GM12878 (cell line): ENCODE measurements around the gene SHANK1. TPM values are rescaled to one million over a fixed set of nuclear protein-coding genes. Genes with fewer than 3 reads are reported as not detected.

Source experiments
- ATAC-seq: fragments of 200-7000 bp; cut with Tn5 transposase; 3 replicates; pipeline ENCODE4 v1.9.1; 2020; ENCODE audit warnings: mild to moderate bottlenecking, moderate library complexity
- BruUV-seq: library from RNA; stranded (reverse); fragments of 400-500 nt; replicated peaks from 2 replicates; lab custom pipeline; 2021; lab: Mats Ljungman, UMichigan
- CTCF ChIA-PET: fragments of 300-600 bp; sonication (Branson Sonifier 250); formaldehyde crosslinking; extraction: SDS; loops from one replicate; lab custom pipeline; 2021; ENCODE audit warnings: inconsistent platforms; lab: Yijun Ruan, JAX
- POLR2A ChIA-PET: fragments of 350-600 bp; formaldehyde crosslinking; extraction: SDS; loops from one replicate; lab custom pipeline; 2021; ENCODE audit warnings: inconsistent platforms; lab: Charles Lee
- RAD21 ChIA-PET: fragments of 300-600 bp; sonication (Branson Sonifier 250); formaldehyde crosslinking; loops from one replicate; lab custom pipeline; 2023; ENCODE audit warnings: antibody characterized with exemption; ENCODE audit not compliant: unreplicated experiment; lab: Charles Lee
- SMC1A ChIA-PET: fragments of 300-600 bp; sonication (Branson Sonifier 250); formaldehyde crosslinking; loops from one replicate; lab custom pipeline; 2023; ENCODE audit not compliant: unreplicated experiment, uncharacterized antibody; lab: Charles Lee
- DNase-seq: peaks from one replicate; pipeline ENCODE4 v3.0.0-alpha.2; 2011; ENCODE audit warnings: low read depth, low spot score
- FAIRE-seq: peaks from 3 replicates; lab custom pipeline; 2011; peaks lifted over from hg19 to GRCh38; lab: Jason Lieb, UNC
- H2AFZ ChIP-seq: 2 replicates; pipeline ENCODE4 v1.6.0; 2011; ENCODE audit warnings: low read depth, low read length, control low read depth; ENCODE audit not compliant: control insufficient read depth
- H3K27ac ChIP-seq: 2 replicates; pipeline ENCODE4 v1.5.1; 2011; ENCODE audit warnings: control low read depth; ENCODE audit not compliant: control insufficient read depth, insufficient read depth
- H3K27me3 ChIP-seq, 2 experiments: replicated peaks in 1 of 2; 2 replicates each; pipeline versions ENCODE4 v1.6.0 to v1.6.1; 2011; ENCODE audit warnings: low read length in 1 of 2; ENCODE audit not compliant: control insufficient read depth in 2 of 2, insufficient read depth in 2 of 2
- H3K36me3 ChIP-seq, 2 experiments: 2 replicates each; pipeline ENCODE4 v1.5.1; 2011; ENCODE audit warnings: low read length in 1 of 2; ENCODE audit not compliant: control insufficient read depth in 2 of 2, insufficient read depth in 2 of 2
- H3K4me1 ChIP-seq: 2 replicates; pipeline ENCODE4 v1.6.1; 2011; ENCODE audit warnings: mild to moderate bottlenecking, low read length, moderate library complexity, mixed read lengths; ENCODE audit not compliant: control insufficient read depth, insufficient read depth
- H3K4me2 ChIP-seq: 2 replicates; pipeline ENCODE4 v1.6.0; 2011; ENCODE audit warnings: control low read depth; ENCODE audit not compliant: control insufficient read depth, insufficient read depth
- H3K4me3 ChIP-seq: fragments of 200-600 bp; sonication (generic); 2 replicates; pipeline ENCODE4 v1.5.1; 2016
- H3K79me2 ChIP-seq: 2 replicates; pipeline ENCODE4 v1.6.0; 2011; ENCODE audit warnings: low read length; ENCODE audit not compliant: control insufficient read depth, insufficient read depth
- H3K9ac ChIP-seq: 2 replicates; pipeline ENCODE4 v1.8.0; 2011; ENCODE audit warnings: low read length, control low read depth, mixed read lengths; ENCODE audit not compliant: control insufficient read depth, insufficient read depth
- H3K9me3 ChIP-seq: replicated peaks from 3 replicates; pipeline ENCODE4 v1.5.1; 2011; ENCODE audit warnings: mild to moderate bottlenecking, low read length; ENCODE audit not compliant: control insufficient read depth, insufficient read depth
- H4K20me1 ChIP-seq: 2 replicates; pipeline ENCODE4 v1.6.0; 2011; ENCODE audit not compliant: control insufficient read depth, insufficient read depth
- ATF7 ChIP-seq: fragments of 450-650 bp; IDR thresholded peaks from 2 replicates; pipeline ENCODE4 v1.6.1; 2016; ENCODE audit warnings: low read depth, mild to moderate bottlenecking
- CBFB ChIP-seq: IDR thresholded peaks from 2 replicates; pipeline ENCODE4 v1.6.1; 2016; ENCODE audit warnings: antibody characterized with exemption, low read depth
- CBX5 ChIP-seq: sonication (generic); IDR thresholded peaks from 2 replicates; pipeline ENCODE4 v1.6.1; 2016; ENCODE audit warnings: low read depth, moderate library complexity, mild to moderate bottlenecking, inconsistent platforms
- CHD2 ChIP-seq: IDR thresholded peaks from 2 replicates; pipeline ENCODE4 v1.6.1; 2011; ENCODE audit warnings: low read depth, low read length, improper control_type of control experiment, borderline replicate concordance
- ESRRA ChIP-seq: IDR thresholded peaks from 2 replicates; pipeline ENCODE4 v1.6.1; 2012; ENCODE audit warnings: mild to moderate bottlenecking, low read length, improper control_type of control experiment
- GATAD2B ChIP-seq: fragments of 450-650 bp; conservative IDR thresholded peaks from 2 replicates; pipeline ENCODE4 v1.6.1; 2017; ENCODE audit warnings: low read depth, mild to moderate bottlenecking, moderate library complexity
- HCFC1 ChIP-seq: fragments of 150-350 bp; IDR thresholded peaks from 2 replicates; pipeline ENCODE4 v1.6.1; 2014; ENCODE audit warnings: low read length
- IKZF1 ChIP-seq: fragments of 450-650 bp; conservative IDR thresholded peaks from 2 replicates; pipeline ENCODE4 v1.6.1; 2017; ENCODE audit warnings: antibody characterized with exemption, mild to moderate bottlenecking
- MTA2 ChIP-seq: fragments of 450-650 bp; IDR thresholded peaks from 2 replicates; pipeline ENCODE4 v1.6.1; 2016; ENCODE audit warnings: low read depth, mild to moderate bottlenecking, moderate library complexity
- NFYA ChIP-seq: IDR thresholded peaks from 2 replicates; pipeline ENCODE4 v1.6.1; 2011; ENCODE audit warnings: low read depth, mild to moderate bottlenecking, low read length, improper control_type of control experiment, borderline replicate concordance
- POLR2A ChIP-seq: IDR thresholded peaks from 2 replicates; pipeline ENCODE4 v1.6.1; 2011; ENCODE audit warnings: low read depth, mild to moderate bottlenecking, low read length
- RELA ChIP-seq: fragments of 450-650 bp; IDR thresholded peaks from 2 replicates; pipeline ENCODE4 v1.8.0; 2014; ENCODE audit warnings: borderline replicate concordance; ENCODE audit not compliant: partially characterized antibody
- SMC3 ChIP-seq: IDR thresholded peaks from 2 replicates; pipeline ENCODE4 v1.6.1; 2011; ENCODE audit warnings: low read length, improper control_type of control experiment, borderline replicate concordance
- SP1 ChIP-seq: IDR thresholded peaks from one replicate; pipeline ENCODE4 v1.6.1; 2011; ENCODE audit warnings: low read depth, low read length
- WGBS: methylation state at CpG from one replicate; pipeline ENCODE4 v1.1.6; 2016; ENCODE audit warnings: low lambda C conversion rate; ENCODE audit not compliant: insufficient replicate concordance, insufficient coverage; ENCODE audit errors: missing lambda C conversion rate; 5-methylcytosine and 5-hydroxymethylcytosine counted together
- in situ Hi-C: fragments of 300-500 bp; cut with MboI; formaldehyde crosslinking; loops from 9 replicates; pipeline ENCODE4 v1.14.3; 2018; ENCODE audit warnings: mixed read lengths
- intact Hi-C: fragments of 100-400 bp; cut with micrococcal nuclease; formaldehyde crosslinking; loops from one replicate; pipeline ENCODE4 v1.14.2; 2022; ENCODE audit not compliant: unreplicated experiment
- polyA plus RNA-seq, 11 experiments: library from polyadenylated mRNA; depleted of rRNA in 4 of 11; unstranded in 6 of 11; stranded (reverse) in 5 of 11; fragments of >200 nt; fragmentation: Nextera tagmentation in 4 of 11; fragmentation: Illumina TruSeq in 1 of 11; extraction: Ambion mirVana in 4 of 11; extraction: Trizol in 1 of 11; gene quantifications; 1 replicate in 1 of 11; 2 replicates in 10 of 11; pipeline versions ENCODE4 v1.2.1 to v1.2.3, GENCODE V29; 2011 to 2016; ENCODE audit warnings: inconsistent platforms in 2 of 11, missing spikeins in 2 of 11, low read depth in 1 of 11
- total RNA-seq, 4 experiments: library from RNA; depleted of rRNA in 3 of 4; stranded (reverse); fragments of >200 nt in 3 of 4; fragmentation: Illumina TruSeq in 1 of 4; extraction: Trizol in 1 of 4; gene quantifications; 2 replicates each; pipeline versions ENCODE4 v1.2.1 to v1.2.3, GENCODE V29; 2013 to 2021
- TF ChIP-seq, protein P1 (sequence below): IDR thresholded peaks from 2 replicates; pipeline ENCODE4 v1.6.1; 2012; ENCODE audit warnings: low read depth, low read length, improper control_type of control experiment
- TF ChIP-seq, protein P2 (sequence below): IDR thresholded peaks from 2 replicates; pipeline ENCODE4 v1.6.1; 2011; ENCODE audit warnings: borderline replicate concordance, low read depth, mild to moderate bottlenecking, moderate library complexity, low read length; ENCODE audit not compliant: insufficient read depth, poor library complexity, severe bottlenecking
- TF ChIP-seq, protein P3 (sequence below): IDR thresholded peaks from 2 replicates; pipeline ENCODE4 v1.6.1; 2011; ENCODE audit warnings: borderline replicate concordance, low read depth, mild to moderate bottlenecking, moderate library complexity, mixed read lengths, low read length; ENCODE audit not compliant: insufficient read depth; ENCODE audit errors: extremely low read length
- TF ChIP-seq, protein P4 (sequence below): fragments of 450-650 bp; IDR thresholded peaks from 2 replicates; pipeline ENCODE4 v1.6.1; 2017; ENCODE audit warnings: mild to moderate bottlenecking
- TF ChIP-seq, protein P5 (sequence below): IDR thresholded peaks from 2 replicates; pipeline ENCODE4 v1.6.1; 2012; ENCODE audit warnings: low read depth, low read length, improper control_type of control experiment

SHANK1 gene
- total and polyA plus RNA-seq, 10 of the 15 experiments (the other 5 are each of a cell fraction or from before 2014, with no cell fraction given) = not detected

DNA sequence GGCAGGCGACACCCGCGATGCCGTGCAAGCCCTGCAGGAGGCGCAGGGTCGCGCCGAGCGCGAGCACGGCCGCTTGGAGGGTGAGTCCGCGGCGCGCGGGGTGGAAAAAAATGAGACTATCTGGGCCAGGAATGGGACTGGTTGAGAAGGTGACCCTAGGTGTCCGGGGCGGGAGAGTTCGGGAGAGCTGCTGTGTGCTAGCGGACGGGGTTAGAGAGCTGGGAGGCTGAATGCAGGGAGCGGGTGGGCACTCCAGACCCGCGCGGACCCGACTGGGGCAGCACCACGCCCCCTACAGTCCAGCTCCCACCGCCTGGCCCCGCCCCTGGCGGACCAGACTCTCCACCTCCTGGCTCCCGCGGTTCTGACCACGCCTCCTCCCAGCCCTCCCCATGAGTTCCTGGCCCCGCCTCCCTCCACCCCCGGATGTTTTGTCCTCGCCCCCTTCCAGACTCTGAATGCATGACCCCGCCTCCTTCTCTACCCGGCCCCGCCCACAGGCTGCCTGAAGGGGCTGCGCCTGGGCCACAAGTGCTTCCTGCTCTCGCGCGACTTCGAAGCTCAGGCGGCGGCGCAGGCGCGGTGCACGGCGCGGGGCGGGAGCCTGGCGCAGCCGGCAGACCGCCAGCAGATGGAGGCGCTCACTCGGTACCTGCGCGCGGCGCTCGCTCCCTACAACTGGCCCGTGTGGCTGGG, 5.1 kb upstream of the SHANK1 start:
- WGBS = 6% methylated on average over 50 of the region's 65 CpGs
- FAIRE-seq (no peak), ATAC-seq (peak; percentile 96), DNase-seq (peak; percentile 55)
- intact Hi-C loops = no loop called here
- H3K36me3 ChIP-seq = no peaks in the 10 kb centered on the region
- CTCF ChIA-PET = interaction anchor here (0.6 to 1.6 kb wide), 6 partner anchors 13 to 220 kb away, joined by 3 to 5 read pairs (median 3); no protein-coding TSS in a partner anchor
- H3K79me2 ChIP-seq = no peaks in the 10 kb centered on the region
- peak overlapping the region; percentile 64; the same call in 1 of the 2 replicates for H3K4me2 ChIP-seq
- no peaks in the 10 kb centered on the region for H4K20me1 ChIP-seq
- H3K4me1 ChIP-seq = no peaks in the 10 kb centered on the region
- no peak overlapping the region for H3K4me3 ChIP-seq
- H3K9ac ChIP-seq = no peak overlapping the region
- BruUV-seq = no TSS peak
- H2AFZ ChIP-seq = peak overlapping the region; percentile 34
- POLR2A ChIA-PET = interaction anchor here (0.7 kb wide), 1 partner anchor 363 kb away, joined by 3 read pairs; no protein-coding TSS in a partner anchor
- in situ Hi-C loops = no loop called here
- RAD21 ChIA-PET = interaction anchor here (0.7 kb wide), 1 partner anchor 197 kb away, joined by 7 read pairs; no protein-coding TSS in a partner anchor
- SMC1A ChIA-PET = interaction anchor here (0.7 to 1.2 kb wide), 3 partner anchors 42 to 197 kb away, joined by 3 read pairs; no protein-coding TSS in a partner anchor
- no peak overlapping the region for H3K27ac ChIP-seq
- peaks cover 5% of the 10 kb centered on the region in 2 experiments; a peak in 3 of 4 replicates for H3K27me3 ChIP-seq
- peaks cover 1% of the 10 kb centered on the region; the same call in 2 of the 3 replicates for H3K9me3 ChIP-seq
- TF ChIP-seq, protein P1, sequence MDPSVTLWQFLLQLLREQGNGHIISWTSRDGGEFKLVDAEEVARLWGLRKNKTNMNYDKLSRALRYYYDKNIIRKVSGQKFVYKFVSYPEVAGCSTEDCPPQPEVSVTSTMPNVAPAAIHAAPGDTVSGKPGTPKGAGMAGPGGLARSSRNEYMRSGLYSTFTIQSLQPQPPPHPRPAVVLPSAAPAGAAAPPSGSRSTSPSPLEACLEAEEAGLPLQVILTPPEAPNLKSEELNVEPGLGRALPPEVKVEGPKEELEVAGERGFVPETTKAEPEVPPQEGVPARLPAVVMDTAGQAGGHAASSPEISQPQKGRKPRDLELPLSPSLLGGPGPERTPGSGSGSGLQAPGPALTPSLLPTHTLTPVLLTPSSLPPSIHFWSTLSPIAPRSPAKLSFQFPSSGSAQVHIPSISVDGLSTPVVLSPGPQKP = no peak
- TF ChIP-seq ATF7 (no peak), RELA (no peak), CBX5 (no peak), NFYA (no peak), HCFC1 (no peak), SP1 (no peak), SMC3 (peak; percentile 16; the same call in 1 of the 2 replicates), IKZF1 (0 out of 2 replicates have a peak, but pooled peaks have one; percentile 16), GATAD2B (no peak), CHD2 (peak; percentile 97), POLR2A (peak; percentile 79), ESRRA (no peak), CBFB (no peak), MTA2 (no peak)
- TF ChIP-seq, protein P2, sequence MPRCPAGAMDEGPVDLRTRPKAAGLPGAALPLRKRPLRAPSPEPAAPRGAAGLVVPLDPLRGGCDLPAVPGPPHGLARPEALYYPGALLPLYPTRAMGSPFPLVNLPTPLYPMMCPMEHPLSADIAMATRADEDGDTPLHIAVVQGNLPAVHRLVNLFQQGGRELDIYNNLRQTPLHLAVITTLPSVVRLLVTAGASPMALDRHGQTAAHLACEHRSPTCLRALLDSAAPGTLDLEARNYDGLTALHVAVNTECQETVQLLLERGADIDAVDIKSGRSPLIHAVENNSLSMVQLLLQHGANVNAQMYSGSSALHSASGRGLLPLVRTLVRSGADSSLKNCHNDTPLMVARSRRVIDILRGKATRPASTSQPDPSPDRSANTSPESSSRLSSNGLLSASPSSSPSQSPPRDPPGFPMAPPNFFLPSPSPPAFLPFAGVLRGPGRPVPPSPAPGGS = no peak
- TF ChIP-seq, protein P3, sequence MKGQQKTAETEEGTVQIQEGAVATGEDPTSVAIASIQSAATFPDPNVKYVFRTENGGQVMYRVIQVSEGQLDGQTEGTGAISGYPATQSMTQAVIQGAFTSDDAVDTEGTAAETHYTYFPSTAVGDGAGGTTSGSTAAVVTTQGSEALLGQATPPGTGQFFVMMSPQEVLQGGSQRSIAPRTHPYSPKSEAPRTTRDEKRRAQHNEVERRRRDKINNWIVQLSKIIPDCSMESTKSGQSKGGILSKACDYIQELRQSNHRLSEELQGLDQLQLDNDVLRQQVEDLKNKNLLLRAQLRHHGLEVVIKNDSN = no peak
- TF ChIP-seq, protein P4, sequence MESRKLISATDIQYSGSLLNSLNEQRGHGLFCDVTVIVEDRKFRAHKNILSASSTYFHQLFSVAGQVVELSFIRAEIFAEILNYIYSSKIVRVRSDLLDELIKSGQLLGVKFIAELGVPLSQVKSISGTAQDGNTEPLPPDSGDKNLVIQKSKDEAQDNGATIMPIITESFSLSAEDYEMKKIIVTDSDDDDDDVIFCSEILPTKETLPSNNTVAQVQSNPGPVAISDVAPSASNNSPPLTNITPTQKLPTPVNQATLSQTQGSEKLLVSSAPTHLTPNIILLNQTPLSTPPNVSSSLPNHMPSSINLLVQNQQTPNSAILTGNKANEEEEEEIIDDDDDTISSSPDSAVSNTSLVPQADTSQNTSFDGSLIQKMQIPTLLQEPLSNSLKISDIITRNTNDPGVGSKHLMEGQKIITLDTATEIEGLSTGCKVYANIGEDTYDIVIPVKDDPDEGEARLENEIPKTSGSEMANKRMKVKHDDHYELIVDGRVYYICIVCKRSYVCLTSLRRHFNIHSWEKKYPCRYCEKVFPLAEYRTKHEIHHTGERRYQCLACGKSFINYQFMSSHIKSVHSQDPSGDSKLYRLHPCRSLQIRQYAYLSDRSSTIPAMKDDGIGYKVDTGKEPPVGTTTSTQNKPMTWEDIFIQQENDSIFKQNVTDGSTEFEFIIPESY = no peak
- TF ChIP-seq, protein P5, sequence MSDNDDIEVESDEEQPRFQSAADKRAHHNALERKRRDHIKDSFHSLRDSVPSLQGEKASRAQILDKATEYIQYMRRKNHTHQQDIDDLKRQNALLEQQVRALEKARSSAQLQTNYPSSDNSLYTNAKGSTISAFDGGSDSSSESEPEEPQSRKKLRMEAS = peak; percentile 41; the same call in 1 of the 2 replicates
